ENCODE results near the gene HELLS.
"Not testable (repeated sequence)": the region's sequence is repeated elsewhere in the genome, so short reads cannot be mapped to it uniquely, and the experiment has no call there.

Gene HELLS

DNA sequence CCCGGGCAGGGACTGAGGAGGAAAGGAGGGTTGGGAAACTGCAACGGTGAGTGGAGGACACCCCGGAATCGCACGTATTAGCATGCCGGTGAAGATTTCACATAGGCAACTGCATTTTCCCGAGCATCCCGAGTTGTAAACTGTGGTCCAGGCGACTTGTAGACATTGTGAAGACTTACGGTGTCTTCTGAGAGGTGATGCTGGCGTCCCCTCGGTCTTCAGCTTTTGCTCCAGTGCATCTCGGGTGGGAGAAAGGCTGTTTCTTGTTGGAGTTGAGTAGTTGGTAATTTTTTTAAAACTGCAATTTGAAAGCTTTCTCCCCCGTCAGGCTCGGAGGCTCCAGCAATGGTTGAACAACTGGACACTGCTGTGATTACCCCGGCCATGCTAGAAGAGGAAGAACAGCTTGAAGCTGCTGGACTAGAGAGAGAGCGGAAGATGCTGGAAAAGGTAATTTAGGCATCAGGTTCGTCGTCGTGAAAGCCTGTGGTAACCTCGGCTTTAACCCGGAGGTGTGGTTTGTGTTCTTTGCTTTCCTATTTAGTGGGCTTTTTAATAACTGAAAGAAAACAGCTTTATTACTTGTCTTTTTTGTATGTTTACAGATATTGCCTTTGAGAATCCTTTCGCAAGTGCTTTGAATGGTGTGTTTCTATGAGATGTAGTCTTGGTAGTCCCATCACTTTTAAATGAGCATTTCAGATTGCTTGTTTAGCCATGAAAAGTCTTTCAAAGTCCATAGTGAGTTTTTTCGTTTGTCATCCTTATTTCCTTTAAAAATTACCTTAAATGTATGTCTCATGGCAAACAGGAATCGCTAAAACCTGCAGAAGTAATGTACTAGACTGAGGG, 687 bp downstream of the HELLS start:
- H3K27me3 ChIP-seq (ENCODE audit: insufficient read depth, low read length): no peaks in the 10 kb centered on the region
- H3K9ac ChIP-seq (ENCODE audit: low read depth, low read length): peak overlapping the region; percentile 99
- H3K27ac ChIP-seq (ENCODE audit: low read depth, low read length): peak overlapping the region; percentile 85
- peak overlapping the region; percentile 93 for H3K4me3 ChIP-seq (ENCODE audit: low read length)
- WGBS: 1% methylated on average over 25 of the region's 25 CpGs
- peaks cover 40% of the 10 kb centered on the region for H3K36me3 ChIP-seq (ENCODE audit: insufficient read depth, low read length)
- H3K9me3 ChIP-seq (ENCODE audit: insufficient read depth, low read depth, low read length): no peaks in the 10 kb centered on the region
- peaks cover 27% of the 10 kb centered on the region for H3K4me1 ChIP-seq (ENCODE audit: insufficient read depth, low read length)

DNA sequence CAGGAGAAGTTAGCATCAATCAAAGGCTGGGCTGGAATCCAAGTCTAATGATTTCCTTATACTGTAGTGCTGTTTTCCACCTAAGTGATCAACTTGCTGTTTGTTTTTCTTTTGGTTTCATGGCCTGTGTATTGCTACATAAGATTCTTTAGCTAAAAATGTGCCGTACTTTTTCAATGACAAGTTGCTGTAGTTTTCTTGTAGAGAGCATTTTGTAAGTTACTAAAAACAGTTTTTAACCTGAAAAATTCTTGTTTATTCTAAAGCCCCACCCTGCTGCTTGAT, 1.3 kb downstream of the HELLS start:
- Histone ChIP-seq H3K27me3 (ENCODE audit: insufficient read depth, low read length) (no peaks in the 10 kb centered on the region), H3K9me3 (ENCODE audit: insufficient read depth, low read depth, low read length) (no peaks in the 10 kb centered on the region), H3K9ac (ENCODE audit: low read depth, low read length) (peak overlapping the region; percentile 99), H3K27ac (ENCODE audit: low read depth, low read length) (peak overlapping the region; percentile 85; the same call in 1 of the 2 replicates), H3K4me3 (ENCODE audit: low read length) (peak overlapping the region; percentile 93), H3K4me1 (ENCODE audit: insufficient read depth, low read length) (peaks cover 27% of the 10 kb centered on the region), H3K36me3 (ENCODE audit: insufficient read depth, low read length) (peaks cover 45% of the 10 kb centered on the region)
- WGBS: 25% methylated on average over 1 of the region's 1 CpG

DNA sequence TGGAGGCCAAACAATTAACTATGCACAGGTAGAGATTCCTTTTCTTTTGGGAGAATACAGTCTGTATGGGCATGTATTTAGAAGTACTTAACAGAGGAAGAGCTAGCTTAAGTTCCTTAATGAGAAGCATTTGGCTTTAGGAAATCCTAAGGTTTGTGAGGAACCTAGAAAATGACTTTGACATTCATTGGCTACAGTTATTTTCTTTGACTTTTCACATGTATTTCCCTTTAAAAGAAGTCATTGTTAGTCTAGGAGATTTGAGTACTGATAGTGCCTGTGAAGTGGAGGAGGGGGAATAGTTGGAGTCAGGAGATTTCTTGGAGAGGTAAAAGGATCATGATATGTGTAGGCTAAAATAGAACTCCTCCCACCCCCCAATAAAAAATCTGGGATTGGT, 3.6 kb downstream of the HELLS start:
- H3K27ac ChIP-seq (ENCODE audit: low read depth, low read length): peak overlapping the region; percentile 76
- H3K4me1 ChIP-seq (ENCODE audit: insufficient read depth, low read length): peaks cover 28% of the 10 kb centered on the region
- no peaks in the 10 kb centered on the region for H3K27me3 ChIP-seq (ENCODE audit: insufficient read depth, low read length)
- no peaks in the 10 kb centered on the region for H3K9me3 ChIP-seq (ENCODE audit: insufficient read depth, low read depth, low read length)
- no peak overlapping the region; the same call in 1 of the 2 replicates for H3K9ac ChIP-seq (ENCODE audit: low read depth, low read length)
- peaks cover 66% of the 10 kb centered on the region for H3K36me3 ChIP-seq (ENCODE audit: insufficient read depth, low read length)
- H3K4me3 ChIP-seq (ENCODE audit: low read length): peak overlapping the region; percentile 93

GRCh38 chr10:94567714-94568307, 22.2 kb downstream of the HELLS start:
- not testable (repeated sequence) for H3K9ac ChIP-seq (ENCODE audit: low read depth, low read length); H3K4me3 ChIP-seq (ENCODE audit: low read length); H3K4me1 ChIP-seq (ENCODE audit: insufficient read depth, low read length); H3K9me3 ChIP-seq (ENCODE audit: insufficient read depth, low read depth, low read length); H3K27ac ChIP-seq (ENCODE audit: low read depth, low read length); H3K27me3 ChIP-seq (ENCODE audit: insufficient read depth, low read length)
- 97% methylated on average over 12 of the region's 13 CpGs for WGBS
- peaks cover 98% of the 10 kb centered on the region for H3K36me3 ChIP-seq (ENCODE audit: insufficient read depth, low read length)

GRCh38 chr10:94571081-94571480, 25.5 kb downstream of the HELLS start:
- Histone ChIP-seq H3K27ac (ENCODE audit: low read depth, low read length) (no peak overlapping the region; the same call in 1 of the 2 replicates), H3K36me3 (ENCODE audit: insufficient read depth, low read length) (peaks cover 98% of the 10 kb centered on the region), H3K4me1 (ENCODE audit: insufficient read depth, low read length) (no peaks in the 10 kb centered on the region), H3K4me3 (ENCODE audit: low read length) (no peak overlapping the region), H3K27me3 (ENCODE audit: insufficient read depth, low read length) (no peaks in the 10 kb centered on the region), H3K9ac (ENCODE audit: low read depth, low read length) (no peak overlapping the region), H3K9me3 (ENCODE audit: insufficient read depth, low read depth, low read length) (no peaks in the 10 kb centered on the region)

GRCh38 chr10:94571528-94571927, 25.9 kb downstream of the HELLS start:
- no peaks in the 10 kb centered on the region for H3K9me3 ChIP-seq (ENCODE audit: insufficient read depth, low read depth, low read length)
- no peaks in the 10 kb centered on the region for H3K27me3 ChIP-seq (ENCODE audit: insufficient read depth, low read length)
- no peak overlapping the region for H3K9ac ChIP-seq (ENCODE audit: low read depth, low read length)
- no peak overlapping the region; the same call in 1 of the 2 replicates for H3K27ac ChIP-seq (ENCODE audit: low read depth, low read length)
- no peak overlapping the region for H3K4me3 ChIP-seq (ENCODE audit: low read length)
- H3K36me3 ChIP-seq (ENCODE audit: insufficient read depth, low read length): peaks cover 98% of the 10 kb centered on the region
- no peaks in the 10 kb centered on the region for H3K4me1 ChIP-seq (ENCODE audit: insufficient read depth, low read length)
- over 99% methylated on average over 3 of the region's 3 CpGs for WGBS

DNA sequence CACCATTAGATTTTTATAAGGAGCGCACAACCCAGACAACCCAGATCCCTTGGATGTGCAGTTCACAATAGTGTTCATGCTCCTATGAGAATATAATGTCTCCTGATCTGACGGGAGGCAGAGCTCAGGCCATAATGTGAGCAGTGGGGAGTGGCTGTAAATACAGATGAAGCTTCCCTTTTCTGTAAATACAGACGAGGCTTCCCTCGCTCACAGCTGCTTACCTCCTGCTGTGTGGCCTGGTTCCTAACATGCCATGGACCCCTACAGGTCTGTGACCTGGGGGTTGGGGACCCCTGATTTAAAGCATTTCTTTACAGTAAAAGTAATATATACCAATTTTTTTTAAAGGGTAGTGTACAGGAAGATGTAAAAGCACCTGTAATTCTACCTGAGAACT, 33.2 kb downstream of the HELLS start:
- Histone ChIP-seq H3K4me3 (ENCODE audit: low read length) (no peak overlapping the region), H3K9ac (ENCODE audit: low read depth, low read length) (no peak overlapping the region), H3K9me3 (ENCODE audit: insufficient read depth, low read depth, low read length) (no peaks in the 10 kb centered on the region), H3K36me3 (ENCODE audit: insufficient read depth, low read length) (peaks cover 96% of the 10 kb centered on the region), H3K27me3 (ENCODE audit: insufficient read depth, low read length) (no peaks in the 10 kb centered on the region), H3K4me1 (ENCODE audit: insufficient read depth, low read length) (no peaks in the 10 kb centered on the region), H3K27ac (ENCODE audit: low read depth, low read length) (no peak overlapping the region)
- WGBS: 91% methylated on average over 4 of the region's 4 CpGs

DNA sequence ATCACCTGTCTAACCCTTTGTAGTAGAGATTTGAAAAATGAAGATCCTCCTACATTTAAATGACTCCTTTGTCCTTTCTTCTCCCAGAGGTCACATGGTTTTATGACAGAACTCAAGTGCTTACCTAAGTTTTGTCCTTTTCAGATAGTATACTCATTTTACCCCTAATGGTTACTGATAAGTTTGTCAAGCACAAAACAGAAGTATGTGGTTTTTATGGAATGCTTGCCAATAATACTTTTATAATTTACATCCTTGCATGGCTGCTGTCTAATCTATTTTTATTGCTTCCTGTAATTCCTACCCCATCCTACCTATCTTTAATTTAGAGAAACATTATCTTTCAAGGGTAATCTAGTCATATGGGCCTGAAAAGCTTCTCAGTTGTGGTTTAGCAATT, 37.5 kb downstream of the HELLS start:
- H3K27ac ChIP-seq (ENCODE audit: low read depth, low read length): no peak overlapping the region
- H3K4me1 ChIP-seq (ENCODE audit: insufficient read depth, low read length): no peaks in the 10 kb centered on the region
- no peak overlapping the region for H3K4me3 ChIP-seq (ENCODE audit: low read length)
- no peaks in the 10 kb centered on the region for H3K27me3 ChIP-seq (ENCODE audit: insufficient read depth, low read length)
- peaks cover 98% of the 10 kb centered on the region for H3K36me3 ChIP-seq (ENCODE audit: insufficient read depth, low read length)
- no peaks in the 10 kb centered on the region for H3K9me3 ChIP-seq (ENCODE audit: insufficient read depth, low read depth, low read length)
- no peak overlapping the region for H3K9ac ChIP-seq (ENCODE audit: low read depth, low read length)

DNA sequence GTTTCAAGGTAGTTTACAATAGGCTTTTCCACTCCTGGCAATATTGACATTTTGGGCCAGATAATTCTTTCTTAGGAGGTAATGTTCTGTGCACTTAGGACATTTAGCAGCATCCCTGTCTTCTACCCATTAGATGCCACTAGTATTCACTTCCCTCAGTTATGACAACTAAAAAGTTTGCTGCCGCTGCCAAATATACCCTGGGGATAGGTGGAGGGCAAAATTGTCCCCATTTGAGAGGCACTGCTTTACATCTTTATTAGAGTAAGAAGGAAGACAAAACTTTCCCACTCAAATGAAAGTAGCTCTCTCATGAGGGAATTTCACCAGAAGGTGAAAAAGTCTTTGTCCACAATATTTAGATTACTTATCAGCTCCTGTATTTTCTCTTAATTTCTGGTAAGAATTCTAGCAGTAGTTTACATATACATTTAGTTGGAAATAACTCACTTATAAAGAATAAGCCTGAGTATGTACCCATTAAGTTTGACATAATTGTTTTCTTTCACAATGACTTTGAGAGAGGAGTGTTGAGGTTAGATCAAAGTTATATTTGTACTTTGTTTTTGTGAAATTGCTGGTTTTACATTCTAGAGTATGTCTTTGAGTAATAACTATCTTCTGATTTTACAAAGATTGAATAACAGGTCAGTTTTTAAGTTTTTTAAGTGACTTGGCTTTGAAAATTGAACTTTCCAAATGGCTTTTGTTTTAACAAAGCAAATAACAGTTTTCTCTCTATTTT, 46.0 kb downstream of the HELLS start:
- no peak overlapping the region for H3K4me3 ChIP-seq (ENCODE audit: low read length)
- no peak overlapping the region for H3K9ac ChIP-seq (ENCODE audit: low read depth, low read length)
- H3K9me3 ChIP-seq (ENCODE audit: insufficient read depth, low read depth, low read length): no peaks in the 10 kb centered on the region
- H3K27me3 ChIP-seq (ENCODE audit: insufficient read depth, low read length): no peaks in the 10 kb centered on the region
- H3K4me1 ChIP-seq (ENCODE audit: insufficient read depth, low read length): no peaks in the 10 kb centered on the region
- no CpG with 5 or more reads among the region's 1 CpG for WGBS
- peaks cover 100% of the 10 kb centered on the region for H3K36me3 ChIP-seq (ENCODE audit: insufficient read depth, low read length)
- no peak overlapping the region for H3K27ac ChIP-seq (ENCODE audit: low read depth, low read length)

- H3K9me3 ChIP-seq (ENCODE audit: insufficient read depth, low read depth, low read length): no peaks in the 10 kb centered on the region
- H3K4me1 ChIP-seq (ENCODE audit: insufficient read depth, low read length): no peaks in the 10 kb centered on the region
- no peak overlapping the region for H3K4me3 ChIP-seq (ENCODE audit: low read length)
- WGBS: 97% methylated on average over 8 of the region's 8 CpGs
- H3K36me3 ChIP-seq (ENCODE audit: insufficient read depth, low read length): peaks cover 99% of the 10 kb centered on the region
- no peak overlapping the region for H3K9ac ChIP-seq (ENCODE audit: low read depth, low read length)
- no peak overlapping the region for H3K27ac ChIP-seq (ENCODE audit: low read depth, low read length)
- no peaks in the 10 kb centered on the region for H3K27me3 ChIP-seq (ENCODE audit: insufficient read depth, low read length)
Observed at GRCh38 chr10:94602729-94603515, 57.3 kb downstream of the HELLS start.

DNA sequence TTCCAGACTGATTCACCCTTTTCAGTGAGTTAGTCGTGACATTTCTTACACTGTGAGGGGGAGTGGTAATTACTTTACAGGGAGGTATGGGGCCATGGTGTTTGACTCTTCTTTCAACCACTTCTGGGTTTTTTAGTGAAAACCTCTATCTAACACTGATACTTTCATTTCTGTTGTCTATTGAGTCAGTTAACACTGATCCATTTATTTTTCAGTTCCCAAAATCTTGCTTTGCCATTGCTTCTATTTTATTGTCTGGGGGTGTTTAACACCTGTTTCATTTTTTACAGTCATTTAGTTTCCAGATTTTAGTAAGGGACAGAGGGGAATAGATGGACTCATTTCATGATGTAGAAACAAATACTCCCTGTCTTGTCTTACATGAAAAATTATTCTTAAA, 61.5 kb downstream of the HELLS start:
- Histone ChIP-seq H3K9me3 (ENCODE audit: insufficient read depth, low read depth, low read length) (no peaks in the 10 kb centered on the region), H3K27ac (ENCODE audit: low read depth, low read length) (no peak overlapping the region), H3K36me3 (ENCODE audit: insufficient read depth, low read length) (peaks cover 98% of the 10 kb centered on the region), H3K4me1 (ENCODE audit: insufficient read depth, low read length) (no peaks in the 10 kb centered on the region), H3K9ac (ENCODE audit: low read depth, low read length) (no peak overlapping the region), H3K4me3 (ENCODE audit: low read length) (no peak overlapping the region), H3K27me3 (ENCODE audit: insufficient read depth, low read length) (no peaks in the 10 kb centered on the region)
- no CpG with 5 or more reads among the region's 1 CpG for WGBS

Measured in HUES64 (cell line).